ENCODE results near the gene IL1RAPL1. TPM values are rescaled to one million over a fixed set of nuclear protein-coding genes. Genes with fewer than 3 reads are reported as not detected.

Gene IL1RAPL1
- total and polyA plus RNA-seq, 8 donors = 0.05 to 0.20 (median 0.09) TPM; not detected in 5

DNA sequence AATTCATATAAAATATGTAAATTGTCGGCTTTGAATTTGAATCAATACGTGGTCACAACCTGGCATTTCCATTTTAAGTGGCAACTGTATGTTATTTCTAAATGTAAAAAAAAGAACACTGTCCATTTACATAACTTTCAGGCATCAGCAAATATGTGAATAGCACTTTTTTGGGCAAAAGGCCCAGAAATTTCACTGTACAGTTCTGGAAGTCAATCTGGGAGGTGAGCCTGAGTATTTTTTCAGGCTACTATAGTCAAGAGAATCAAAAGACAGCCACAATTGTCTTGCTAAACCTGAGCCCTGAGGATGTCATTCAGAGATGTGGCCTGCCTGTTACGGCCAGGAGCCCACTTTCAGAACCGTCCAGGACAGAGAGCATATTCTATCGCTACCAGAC is 1084.2 kb downstream of the IL1RAPL1 start:
- no peak for ATAC-seq
- Histone ChIP-seq H3K4me3 (no peak overlapping the region), H3K9me3 (no peaks in the 10 kb centered on the region), H3K27me3 (no peaks in the 10 kb centered on the region), H3K4me1 (no peaks in the 10 kb centered on the region), H3K36me3 (no peaks in the 10 kb centered on the region), H3K27ac (no peak overlapping the region)
- no peak for DNase-seq
- intact Hi-C loops (cut with DNase I) = no loop called here
- TF ChIP-seq, protein P1, sequence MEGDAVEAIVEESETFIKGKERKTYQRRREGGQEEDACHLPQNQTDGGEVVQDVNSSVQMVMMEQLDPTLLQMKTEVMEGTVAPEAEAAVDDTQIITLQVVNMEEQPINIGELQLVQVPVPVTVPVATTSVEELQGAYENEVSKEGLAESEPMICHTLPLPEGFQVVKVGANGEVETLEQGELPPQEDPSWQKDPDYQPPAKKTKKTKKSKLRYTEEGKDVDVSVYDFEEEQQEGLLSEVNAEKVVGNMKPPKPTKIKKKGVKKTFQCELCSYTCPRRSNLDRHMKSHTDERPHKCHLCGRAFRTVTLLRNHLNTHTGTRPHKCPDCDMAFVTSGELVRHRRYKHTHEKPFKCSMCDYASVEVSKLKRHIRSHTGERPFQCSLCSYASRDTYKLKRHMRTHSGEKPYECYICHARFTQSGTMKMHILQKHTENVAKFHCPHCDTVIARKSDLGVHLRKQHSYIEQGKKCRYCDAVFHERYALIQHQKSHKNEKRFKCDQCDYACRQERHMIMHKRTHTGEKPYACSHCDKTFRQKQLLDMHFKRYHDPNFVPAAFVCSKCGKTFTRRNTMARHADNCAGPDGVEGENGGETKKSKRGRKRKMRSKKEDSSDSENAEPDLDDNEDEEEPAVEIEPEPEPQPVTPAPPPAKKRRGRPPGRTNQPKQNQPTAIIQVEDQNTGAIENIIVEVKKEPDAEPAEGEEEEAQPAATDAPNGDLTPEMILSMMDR (IDR thresholded peaks at IDR 0.05) = no peak
- FAIRE-seq = no peak
- whole genome bisulfite sequencing, 2 donors = 68 to 72% methylated on average over 5 of the region's 5 CpGs

DNA sequence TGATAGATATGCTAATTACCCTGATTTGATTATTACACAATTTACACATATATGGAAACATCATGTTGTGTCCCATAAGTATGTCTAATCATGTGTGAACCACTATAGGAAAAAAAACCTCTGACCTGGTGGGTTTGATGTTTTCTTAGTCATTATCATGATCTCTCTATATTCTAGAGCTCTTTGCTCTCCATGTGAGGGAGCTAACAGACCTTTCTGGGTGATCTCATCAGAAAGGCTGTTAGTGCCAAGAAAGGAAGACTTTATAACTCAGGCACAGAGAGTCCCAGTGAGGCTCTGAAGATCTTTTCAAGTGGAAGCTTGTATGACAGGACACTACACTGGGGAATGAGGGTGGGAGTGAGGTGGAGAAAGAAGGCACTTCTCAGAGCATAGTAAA is 1100.4 kb downstream of the IL1RAPL1 start:
- DNase-seq (no peak), ATAC-seq (no peak), FAIRE-seq (peak; percentile 60)
- no peaks in the 10 kb centered on the region for H3K4me1 ChIP-seq
- H3K9me3 ChIP-seq = no peaks in the 10 kb centered on the region
- no peak overlapping the region for H3K4me3 ChIP-seq
- no peaks in the 10 kb centered on the region for H3K36me3 ChIP-seq
- no peak overlapping the region for H3K27ac ChIP-seq
- intact Hi-C loops (cut with DNase I) = no loop called here
- TF ChIP-seq, protein P1 (IDR thresholded peaks at IDR 0.05) = no peak
- no peaks in the 10 kb centered on the region for H3K27me3 ChIP-seq

DNA sequence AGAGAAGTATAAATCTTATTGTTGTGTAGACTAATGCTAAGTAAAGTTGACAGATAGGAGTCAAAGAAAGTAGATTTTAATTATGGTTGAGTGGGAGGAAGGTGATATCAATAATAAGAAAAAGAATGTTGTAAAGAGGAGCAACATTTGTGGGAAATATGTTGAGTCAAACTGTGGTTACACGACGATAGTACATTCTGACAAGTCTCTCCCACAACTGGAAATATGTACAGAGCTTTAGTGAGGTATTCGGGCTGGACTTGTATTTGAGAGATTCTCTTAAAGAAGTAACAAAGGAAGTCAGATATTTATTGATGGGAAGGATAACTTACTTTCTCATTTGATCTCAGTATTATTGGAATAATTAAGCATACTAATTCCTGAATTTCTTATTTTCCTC is 1102.8 kb downstream of the IL1RAPL1 start:
- intact Hi-C loops (cut with DNase I) = no loop called here
- ATAC-seq (no peak), DNase-seq (no peak), FAIRE-seq (no peak)
- Histone ChIP-seq H3K4me3 (no peak overlapping the region), H3K9me3 (no peaks in the 10 kb centered on the region), H3K36me3 (no peaks in the 10 kb centered on the region), H3K4me1 (no peaks in the 10 kb centered on the region), H3K27ac (no peak overlapping the region), H3K27me3 (no peaks in the 10 kb centered on the region)
- WGBS, 2 donors = 67 to 73% methylated on average over 3 of the region's 3 CpGs
- TF ChIP-seq, protein P1 (IDR thresholded peaks at IDR 0.05) = no peak

DNA sequence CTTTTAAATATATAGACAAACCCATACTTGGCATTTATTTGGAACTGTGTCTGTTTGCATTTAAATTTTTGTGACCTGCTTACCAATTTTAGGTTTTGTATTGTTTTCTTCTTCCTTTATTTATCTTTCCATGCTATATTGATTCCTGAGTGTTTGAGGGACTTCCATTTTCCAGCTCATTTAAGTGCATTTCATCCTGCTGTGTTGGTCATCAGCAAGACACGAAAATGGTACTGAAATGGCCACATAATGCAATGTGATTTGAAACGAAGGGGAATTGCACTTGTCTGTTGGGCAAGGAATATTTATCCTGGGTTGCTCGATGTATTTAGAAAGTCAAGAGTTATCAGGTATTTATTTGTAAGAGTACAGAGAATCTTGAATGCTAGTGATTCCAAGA is 1103.8 kb downstream of the IL1RAPL1 start:
- Histone ChIP-seq H3K27me3 (no peaks in the 10 kb centered on the region), H3K4me1 (no peaks in the 10 kb centered on the region), H3K27ac (no peak overlapping the region), H3K4me3 (no peak overlapping the region), H3K9me3 (no peaks in the 10 kb centered on the region), H3K36me3 (no peaks in the 10 kb centered on the region)
- ATAC-seq = no peak
- intact Hi-C loops (cut with DNase I) = no loop called here
- no peak for FAIRE-seq
- 43 to 54% methylated on average over 3 of the region's 3 CpGs for WGBS, 2 donors
- TF ChIP-seq, protein P1 (IDR thresholded peaks at IDR 0.05) = no peak
- DNase-seq = no peak

DNA sequence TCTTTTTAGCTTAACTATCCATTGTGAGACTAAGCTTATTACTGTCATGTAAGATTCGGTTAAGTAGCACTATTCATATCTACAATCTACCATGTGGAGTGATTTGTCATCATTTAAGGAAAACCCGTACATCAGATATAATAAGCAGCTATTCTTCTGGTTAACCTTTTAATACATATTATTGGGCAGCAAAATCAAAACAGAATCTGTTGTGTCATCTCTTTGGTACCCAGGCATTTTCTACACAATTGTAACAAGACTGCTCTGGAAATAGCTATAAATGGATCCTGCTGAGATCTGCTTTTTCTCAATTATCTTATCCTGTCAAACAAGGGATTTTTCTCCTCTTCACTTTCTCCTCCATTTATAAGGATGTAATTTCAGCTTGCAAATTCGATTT is 1106.7 kb downstream of the IL1RAPL1 start:
- H3K9me3 ChIP-seq = no peaks in the 10 kb centered on the region
- 38% methylated on average over 3 of the region's 3 CpGs for WGBS, 2 donors
- no peak overlapping the region for H3K4me3 ChIP-seq
- no peaks in the 10 kb centered on the region for H3K4me1 ChIP-seq
- TF ChIP-seq, protein P1 (IDR thresholded peaks at IDR 0.05) = no peak
- ATAC-seq = no peak
- no peak for DNase-seq
- FAIRE-seq = no peak
- no peaks in the 10 kb centered on the region for H3K27me3 ChIP-seq
- intact Hi-C loops (cut with DNase I) = no loop called here
- H3K36me3 ChIP-seq = no peaks in the 10 kb centered on the region
- H3K27ac ChIP-seq = no peak overlapping the region
